HepG2 (cell line): Measurements from ENCODE around the gene PSRC1. TPM values are rescaled to one million over a fixed set of nuclear protein-coding genes. Genes with fewer than 3 reads are reported as not detected.

ENCODE experiments used
- CBX2 ChIP-seq, 2 experiments: fragments of 200-600 bp in 1 of 2; sonication (generic); formaldehyde crosslinking in 1 of 2; IDR thresholded peaks; 2 replicates each; pipeline versions ENCODE4 v1.7.0 to v1.8.1; 2018 to 2022; ENCODE audit warnings: low read depth in 2 of 2, low read length in 1 of 2, mild to moderate bottlenecking in 1 of 2, missing genetic modification reagents in 1 of 2
- HMGA1 ChIP-seq: sonication (generic); formaldehyde crosslinking; conservative IDR thresholded peaks from 2 replicates; pipeline ENCODE4 v1.4.0; 2020; ENCODE audit warnings: missing genetic modification reagents
- HNRNPK ChIP-seq: fragments of 200-400 bp; formaldehyde crosslinking; IDR thresholded peaks from 2 replicates; pipeline ENCODE4 v1.6.1; 2018; ENCODE audit warnings: low read length, low read depth, moderate library complexity, mild to moderate bottlenecking; ENCODE audit not compliant: poor library complexity, severe bottlenecking
- ONECUT2 ChIP-seq: sonication (generic); formaldehyde crosslinking; IDR thresholded peaks from 2 replicates; pipeline ENCODE4 v1.4.0; 2020; ENCODE audit warnings: missing genetic modification reagents
- ZBED4 ChIP-seq: sonication (generic); formaldehyde crosslinking; IDR thresholded peaks from 2 replicates; pipeline ENCODE4 v1.4.0; 2020; ENCODE audit warnings: missing genetic modification reagents, borderline replicate concordance
- ZFP36 ChIP-seq: fragments of 150-350 bp; IDR thresholded peaks from 2 replicates; pipeline ENCODE4 v1.6.1; 2018; ENCODE audit warnings: borderline replicate concordance, low read length, low read depth; ENCODE audit not compliant: partially characterized antibody
- ZXDC ChIP-seq: sonication (generic); formaldehyde crosslinking; IDR thresholded peaks from 2 replicates; pipeline ENCODE4 v1.5.0; 2020; ENCODE audit warnings: mild to moderate bottlenecking, missing genetic modification reagents
- polyA plus RNA-seq, 8 experiments: library from polyadenylated mRNA; depleted of rRNA in 3 of 8; stranded (reverse) in 7 of 8; unstranded in 1 of 8; fragments of >200 nt; fragmentation: Illumina TruSeq in 4 of 8; extraction: Trizol in 4 of 8; gene quantifications; 2 replicates each; pipeline versions ENCODE4 v1.2.1 to v1.2.3, GENCODE V29; 2011 to 2016; ENCODE audit warnings: low read depth in 4 of 8, missing spikeins in 1 of 8, mixed read lengths in 1 of 8; ENCODE audit not compliant: insufficient read depth in 1 of 8
- total RNA-seq, 5 experiments: library from RNA; depleted of rRNA; stranded (reverse); fragments of >200 nt; fragmentation: Illumina TruSeq; extraction: Trizol; gene quantifications; 2 replicates each; pipeline ENCODE4 v1.2.3, GENCODE V29; 2016; ENCODE audit warnings: low read depth in 1 of 5
- TF ChIP-seq, protein P1 (sequence below): sonication (generic); formaldehyde crosslinking; IDR thresholded peaks from 2 replicates; pipeline ENCODE4 v1.4.0; 2020; ENCODE audit warnings: low read depth, missing genetic modification reagents
- TF ChIP-seq, protein P2 (sequence below): sonication (generic); formaldehyde crosslinking; IDR thresholded peaks from 2 replicates; pipeline ENCODE4 v1.5.0; 2020; ENCODE audit warnings: missing genetic modification reagents

Gene PSRC1
- total and polyA plus RNA-seq, 2 of the 13 experiments (the other 11 are each of a cell fraction or from before 2014, with no cell fraction given) = 28.6 to 30.3 TPM

DNA sequence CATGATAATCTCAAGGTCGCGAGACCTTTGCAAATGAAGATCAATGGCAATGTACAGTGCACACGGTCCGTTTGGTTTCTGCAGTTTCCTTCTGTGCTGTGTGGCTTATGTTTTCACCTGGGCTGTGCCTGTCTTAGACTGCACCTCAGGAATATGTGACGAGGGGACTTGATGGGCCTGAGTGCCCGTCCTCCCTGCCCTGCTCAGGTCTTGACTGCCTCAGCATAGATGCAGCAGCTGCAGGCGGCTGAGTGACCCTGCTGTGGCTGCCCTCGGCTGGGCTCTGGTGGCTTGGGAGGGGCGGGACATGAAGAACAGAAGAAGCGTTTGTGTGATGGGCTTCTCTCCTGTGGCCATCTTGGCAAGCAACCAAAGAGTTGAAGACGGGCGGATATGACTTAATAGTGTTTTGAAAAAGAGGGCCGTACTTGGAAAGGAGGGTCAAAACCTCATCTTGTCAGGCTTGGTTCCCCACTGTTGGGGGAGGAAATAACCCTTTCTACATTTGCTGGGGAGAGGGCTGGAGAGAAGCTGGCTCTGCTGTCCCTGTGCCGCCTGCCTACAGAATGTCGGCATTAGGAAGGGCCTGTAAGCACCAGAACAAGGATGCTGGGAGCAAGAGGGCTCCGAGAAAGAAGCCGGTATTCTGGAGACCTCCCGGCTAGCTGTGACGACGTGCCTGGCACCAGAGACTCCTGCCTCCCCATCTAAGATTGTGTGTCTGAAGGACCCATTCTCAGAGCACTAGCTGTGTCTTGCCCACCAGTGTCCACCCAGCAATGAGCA, 16.8 kb upstream of the PSRC1 start (continued):
- TF ChIP-seq ZXDC = no peak
- TF ChIP-seq HNRNPK = no peak
- TF ChIP-seq ONECUT2 (CRISPR knock-in tag) = no peak
- TF ChIP-seq CBX2 (IDR thresholded peaks at IDR 0.05; ENCODE audit: low read depth, low read length) = no peak
- no peak for TF ChIP-seq CBX2 (CRISPR knock-in tag; IDR thresholded peaks at IDR 0.05; ENCODE audit: low read depth)
- no peak for TF ChIP-seq HMGA1 (CRISPR knock-in tag)
- TF ChIP-seq, protein P1, sequence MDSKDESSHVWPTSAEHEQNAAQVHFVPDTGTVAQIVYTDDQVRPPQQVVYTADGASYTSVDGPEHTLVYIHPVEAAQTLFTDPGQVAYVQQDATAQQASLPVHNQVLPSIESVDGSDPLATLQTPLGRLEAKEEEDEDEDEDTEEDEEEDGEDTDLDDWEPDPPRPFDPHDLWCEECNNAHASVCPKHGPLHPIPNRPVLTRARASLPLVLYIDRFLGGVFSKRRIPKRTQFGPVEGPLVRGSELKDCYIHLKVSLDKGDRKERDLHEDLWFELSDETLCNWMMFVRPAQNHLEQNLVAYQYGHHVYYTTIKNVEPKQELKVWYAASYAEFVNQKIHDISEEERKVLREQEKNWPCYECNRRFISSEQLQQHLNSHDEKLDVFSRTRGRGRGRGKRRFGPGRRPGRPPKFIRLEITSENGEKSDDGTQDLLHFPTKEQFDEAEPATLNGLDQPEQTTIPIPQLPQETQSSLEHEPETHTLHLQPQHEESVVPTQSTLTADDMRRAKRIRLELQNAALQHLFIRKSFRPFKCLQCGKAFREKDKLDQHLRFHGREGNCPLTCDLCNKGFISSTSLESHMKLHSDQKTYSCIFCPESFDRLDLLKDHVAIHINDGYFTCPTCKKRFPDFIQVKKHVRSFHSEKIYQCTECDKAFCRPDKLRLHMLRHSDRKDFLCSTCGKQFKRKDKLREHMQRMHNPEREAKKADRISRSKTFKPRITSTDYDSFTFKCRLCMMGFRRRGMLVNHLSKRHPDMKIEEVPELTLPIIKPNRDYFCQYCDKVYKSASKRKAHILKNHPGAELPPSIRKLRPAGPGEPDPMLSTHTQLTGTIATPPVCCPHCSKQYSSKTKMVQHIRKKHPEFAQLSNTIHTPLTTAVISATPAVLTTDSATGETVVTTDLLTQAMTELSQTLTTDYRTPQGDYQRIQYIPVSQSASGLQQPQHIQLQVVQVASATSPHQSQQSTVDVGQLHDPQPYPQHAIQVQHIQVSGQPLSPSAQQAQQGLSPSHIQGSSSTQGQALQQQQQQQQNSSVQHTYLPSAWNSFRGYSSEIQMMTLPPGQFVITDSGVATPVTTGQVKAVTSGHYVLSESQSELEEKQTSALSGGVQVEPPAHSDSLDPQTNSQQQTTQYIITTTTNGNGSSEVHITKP (CRISPR knock-in tag) = no peak
- no peak for TF ChIP-seq ZBED4
- no peak for TF ChIP-seq ZFP36
- TF ChIP-seq, protein P2, sequence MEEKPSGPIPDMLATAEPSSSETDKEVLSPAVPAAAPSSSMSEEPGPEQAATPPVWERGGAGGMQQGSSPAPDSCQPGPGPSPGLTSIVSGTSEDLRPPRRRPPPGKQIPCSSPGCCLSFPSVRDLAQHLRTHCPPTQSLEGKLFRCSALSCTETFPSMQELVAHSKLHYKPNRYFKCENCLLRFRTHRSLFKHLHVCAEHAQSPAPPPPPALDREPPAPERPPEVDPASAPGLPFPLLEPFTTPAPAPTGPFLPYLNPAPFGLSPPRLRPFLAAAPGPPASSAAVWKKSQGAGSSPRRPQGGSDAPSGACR (CRISPR knock-in tag) = no peak
